ENCODE measurements around the gene UPK3A. TPM values are rescaled to one million over a fixed set of nuclear protein-coding genes. Genes with fewer than 3 reads are reported as not detected.

Gene UPK3A
- total and polyA plus RNA-seq, 2 of the 13 experiments (the other 11 are each of a cell fraction or from before 2014, with no cell fraction given), result 10.5 to 13.8 TPM

DNA sequence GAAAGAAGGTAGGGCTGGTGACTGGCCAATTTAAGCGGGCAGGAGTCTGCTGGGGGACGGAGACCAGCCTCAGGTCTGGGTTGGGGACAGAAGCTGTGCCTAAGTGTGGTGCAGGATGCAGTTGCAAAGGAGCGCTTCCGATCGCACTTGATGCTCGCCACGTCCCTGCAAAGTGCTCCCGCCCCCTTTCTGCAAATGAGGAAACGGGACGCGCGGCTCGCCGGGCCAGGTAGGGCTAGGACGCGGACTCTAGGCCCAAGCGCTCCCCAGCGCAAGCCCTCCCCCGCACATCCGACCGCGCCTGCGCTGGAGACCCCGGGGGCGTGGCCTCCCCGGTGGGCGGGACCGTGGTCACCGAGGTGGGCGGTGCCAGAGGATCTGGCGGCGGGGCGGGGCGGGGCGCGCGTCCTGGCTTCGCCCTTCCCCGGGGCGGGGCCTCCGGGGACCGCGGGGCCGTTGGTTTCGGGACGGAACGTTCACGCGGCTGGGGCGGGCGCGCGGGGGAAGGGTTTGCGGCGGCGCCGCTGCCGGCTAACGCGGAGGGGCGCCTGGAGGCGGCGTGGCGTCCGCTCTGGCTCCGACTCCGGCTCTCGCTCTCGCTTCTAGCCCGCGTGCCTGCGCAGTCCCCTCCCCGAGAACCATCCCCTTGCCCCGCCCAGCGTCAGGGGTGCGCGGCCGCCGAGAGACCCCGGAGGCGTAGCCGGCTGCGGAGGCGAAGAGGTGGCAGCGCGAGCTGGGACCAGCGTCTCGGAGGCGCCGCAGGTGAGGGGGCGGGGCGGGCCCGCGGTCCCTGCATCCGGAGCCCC lies 24.9 kb downstream of the UPK3A start, which contains the start of gene FAM118A:
Gene FAM118A, plus strand, starts transcription at position 513 of the 806 bp plus-strand sequence. CDS start 12,446 bp downstream, outside the sequence.
- DNase-seq (ENCODE audit: low spot score), result peak; percentile 87
- H3K9ac ChIP-seq (ENCODE audit: insufficient read depth, low read depth, low read length), result peak within 1 kb of the TSS; percentile 81
- H4K20me1 ChIP-seq (ENCODE audit: insufficient read depth, low read length), result peaks cover 15% of the 10 kb centered on the region; the same call in 1 of the 2 replicates
- intact Hi-C loops (cut with micrococcal nuclease; ENCODE audit: unreplicated experiment), result loop anchor here (2.0 kb wide), 2 partner anchors 31 to 41 kb away; no protein-coding TSS in a partner anchor
- peak within 1 kb of the TSS; percentile 88 to 94 (median 92) for H3K4me3 ChIP-seq (replicated peaks in 1 of 3; ENCODE audit: insufficient read depth in 1 of 3, low read depth in 2 of 3, low read length in 3 of 3)
- ATAC-seq, result peak; percentile 87
- no peaks in the 10 kb centered on the region for H3K27me3 ChIP-seq (ENCODE audit: control insufficient read depth in 1 of 2, insufficient read depth in 2 of 2, low read length in 2 of 2)
- BruUV-seq (replicated peaks), result no TSS peak
- no peak within 1 kb of the TSS for H2AFZ ChIP-seq (ENCODE audit: low read length)
- no peaks in the 10 kb centered on the region for H3K9me3 ChIP-seq (ENCODE audit: low read length)
- peak within 1 kb of the TSS; percentile 76 for H3K27ac ChIP-seq (ENCODE audit: extremely low read length, insufficient read depth, low read length)
- peaks cover 0 to 10% of the 10 kb centered on the region in 2 experiments; a peak in 1 of 5 replicates for H3K36me3 ChIP-seq (replicated peaks in 1 of 2; ENCODE audit: control insufficient read depth in 1 of 2, insufficient read depth in 2 of 2, low read length in 2 of 2)
- FAIRE-seq, result peak; percentile 64
- peaks cover 45% of the 10 kb centered on the region for H3K79me2 ChIP-seq (ENCODE audit: insufficient read depth, low read length)
- ChIA-PET CTCF (ENCODE audit: low intra/inter-chr PET ratio, low total read pairs) (no interaction called here), POLR2A (interaction anchor here (0.6 to 6.7 kb wide), 3 partner anchors 36 to 814 kb away, joined by 3 to 56 read pairs (median 4); partner anchors contain the start of gene NUP50)
- 12% methylated on average over 12 of the region's 95 CpGs for WGBS (ENCODE audit: low lambda C conversion rate)
- H3K4me1 ChIP-seq (ENCODE audit: insufficient read depth, low read length), result peaks cover 71% of the 10 kb centered on the region
- in situ Hi-C loops (cut with HindIII; ENCODE audit: extremely low pct_ligation_motif_present, low pct_unique_long_range_greater_than_20kb), result loop anchor here (5.0 kb wide), 1 partner anchor 37 kb away; no protein-coding TSS in a partner anchor
- peak within 1 kb of the TSS; percentile 89 for H3K4me2 ChIP-seq (ENCODE audit: low read depth, low read length)
- TF ChIP-seq CEBPB (IDR thresholded peaks at IDR 0.05; ENCODE audit: borderline replicate concordance, low read depth, low read length) (no peak), ZNF543 (CRISPR knock-in tag; IDR thresholded peaks at IDR 0.05) (peak; percentile 26; the same call in 1 of the 2 replicates), ZNF614 (CRISPR knock-in tag; IDR thresholded peaks at IDR 0.05; ENCODE audit: borderline replicate concordance) (0 out of 2 replicates have a peak, but pooled peaks have one; percentile 44), CBX1 (IDR thresholded peaks at IDR 0.05; ENCODE audit: low read depth) (peak; percentile 58), ZNF460 (CRISPR knock-in tag; IDR thresholded peaks at IDR 0.05; ENCODE audit: borderline replicate concordance) (no peak), ZNF777 (CRISPR knock-in tag; IDR thresholded peaks at IDR 0.05) (peak; percentile 45; the same call in 1 of the 2 replicates), AGO1 (IDR thresholded peaks at IDR 0.05; ENCODE audit: low read depth, low read length, poor library complexity, severe bottlenecking) (peak; percentile 12), RXRA (CRISPR knock-in tag; IDR thresholded peaks at IDR 0.05) (peak; percentile 28; the same call in 1 of the 2 replicates), KAT7 (CRISPR knock-in tag; IDR thresholded peaks at IDR 0.05; ENCODE audit: borderline replicate concordance) (peak; percentile 67; the same call in 1 of the 2 replicates), ERF (CRISPR knock-in tag; IDR thresholded peaks at IDR 0.05) (0 out of 2 replicates have a peak, but pooled peaks have one; percentile 72), MED13 (CRISPR knock-in tag; IDR thresholded peaks at IDR 0.05) (peak; percentile 73)
- TF ChIP-seq, protein P1, sequence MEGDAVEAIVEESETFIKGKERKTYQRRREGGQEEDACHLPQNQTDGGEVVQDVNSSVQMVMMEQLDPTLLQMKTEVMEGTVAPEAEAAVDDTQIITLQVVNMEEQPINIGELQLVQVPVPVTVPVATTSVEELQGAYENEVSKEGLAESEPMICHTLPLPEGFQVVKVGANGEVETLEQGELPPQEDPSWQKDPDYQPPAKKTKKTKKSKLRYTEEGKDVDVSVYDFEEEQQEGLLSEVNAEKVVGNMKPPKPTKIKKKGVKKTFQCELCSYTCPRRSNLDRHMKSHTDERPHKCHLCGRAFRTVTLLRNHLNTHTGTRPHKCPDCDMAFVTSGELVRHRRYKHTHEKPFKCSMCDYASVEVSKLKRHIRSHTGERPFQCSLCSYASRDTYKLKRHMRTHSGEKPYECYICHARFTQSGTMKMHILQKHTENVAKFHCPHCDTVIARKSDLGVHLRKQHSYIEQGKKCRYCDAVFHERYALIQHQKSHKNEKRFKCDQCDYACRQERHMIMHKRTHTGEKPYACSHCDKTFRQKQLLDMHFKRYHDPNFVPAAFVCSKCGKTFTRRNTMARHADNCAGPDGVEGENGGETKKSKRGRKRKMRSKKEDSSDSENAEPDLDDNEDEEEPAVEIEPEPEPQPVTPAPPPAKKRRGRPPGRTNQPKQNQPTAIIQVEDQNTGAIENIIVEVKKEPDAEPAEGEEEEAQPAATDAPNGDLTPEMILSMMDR (CRISPR knock-in tag; IDR thresholded peaks at IDR 0.05), result peak; percentile 44
- TF ChIP-seq, protein P2, sequence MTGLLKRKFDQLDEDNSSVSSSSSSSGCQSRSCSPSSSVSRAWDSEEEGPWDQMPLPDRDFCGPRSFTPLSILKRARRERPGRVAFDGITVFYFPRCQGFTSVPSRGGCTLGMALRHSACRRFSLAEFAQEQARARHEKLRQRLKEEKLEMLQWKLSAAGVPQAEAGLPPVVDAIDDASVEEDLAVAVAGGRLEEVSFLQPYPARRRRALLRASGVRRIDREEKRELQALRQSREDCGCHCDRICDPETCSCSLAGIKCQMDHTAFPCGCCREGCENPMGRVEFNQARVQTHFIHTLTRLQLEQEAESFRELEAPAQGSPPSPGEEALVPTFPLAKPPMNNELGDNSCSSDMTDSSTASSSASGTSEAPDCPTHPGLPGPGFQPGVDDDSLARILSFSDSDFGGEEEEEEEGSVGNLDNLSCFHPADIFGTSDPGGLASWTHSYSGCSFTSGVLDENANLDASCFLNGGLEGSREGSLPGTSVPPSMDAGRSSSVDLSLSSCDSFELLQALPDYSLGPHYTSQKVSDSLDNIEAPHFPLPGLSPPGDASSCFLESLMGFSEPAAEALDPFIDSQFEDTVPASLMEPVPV (CRISPR knock-in tag; IDR thresholded peaks at IDR 0.05), result peak; percentile 81; the same call in 1 of the 2 replicates
- TF ChIP-seq, protein P3, sequence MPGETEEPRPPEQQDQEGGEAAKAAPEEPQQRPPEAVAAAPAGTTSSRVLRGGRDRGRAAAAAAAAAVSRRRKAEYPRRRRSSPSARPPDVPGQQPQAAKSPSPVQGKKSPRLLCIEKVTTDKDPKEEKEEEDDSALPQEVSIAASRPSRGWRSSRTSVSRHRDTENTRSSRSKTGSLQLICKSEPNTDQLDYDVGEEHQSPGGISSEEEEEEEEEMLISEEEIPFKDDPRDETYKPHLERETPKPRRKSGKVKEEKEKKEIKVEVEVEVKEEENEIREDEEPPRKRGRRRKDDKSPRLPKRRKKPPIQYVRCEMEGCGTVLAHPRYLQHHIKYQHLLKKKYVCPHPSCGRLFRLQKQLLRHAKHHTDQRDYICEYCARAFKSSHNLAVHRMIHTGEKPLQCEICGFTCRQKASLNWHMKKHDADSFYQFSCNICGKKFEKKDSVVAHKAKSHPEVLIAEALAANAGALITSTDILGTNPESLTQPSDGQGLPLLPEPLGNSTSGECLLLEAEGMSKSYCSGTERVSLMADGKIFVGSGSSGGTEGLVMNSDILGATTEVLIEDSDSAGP (CRISPR knock-in tag; IDR thresholded peaks at IDR 0.05; ENCODE audit: borderline replicate concordance), result peak; percentile 79
- TF ChIP-seq, protein P4, sequence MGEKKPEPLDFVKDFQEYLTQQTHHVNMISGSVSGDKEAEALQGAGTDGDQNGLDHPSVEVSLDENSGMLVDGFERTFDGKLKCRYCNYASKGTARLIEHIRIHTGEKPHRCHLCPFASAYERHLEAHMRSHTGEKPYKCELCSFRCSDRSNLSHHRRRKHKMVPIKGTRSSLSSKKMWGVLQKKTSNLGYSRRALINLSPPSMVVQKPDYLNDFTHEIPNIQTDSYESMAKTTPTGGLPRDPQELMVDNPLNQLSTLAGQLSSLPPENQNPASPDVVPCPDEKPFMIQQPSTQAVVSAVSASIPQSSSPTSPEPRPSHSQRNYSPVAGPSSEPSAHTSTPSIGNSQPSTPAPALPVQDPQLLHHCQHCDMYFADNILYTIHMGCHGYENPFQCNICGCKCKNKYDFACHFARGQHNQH (CRISPR knock-in tag; IDR thresholded peaks at IDR 0.05), result peak; percentile 24; the same call in 1 of the 2 replicates
- TF ChIP-seq, protein P5, sequence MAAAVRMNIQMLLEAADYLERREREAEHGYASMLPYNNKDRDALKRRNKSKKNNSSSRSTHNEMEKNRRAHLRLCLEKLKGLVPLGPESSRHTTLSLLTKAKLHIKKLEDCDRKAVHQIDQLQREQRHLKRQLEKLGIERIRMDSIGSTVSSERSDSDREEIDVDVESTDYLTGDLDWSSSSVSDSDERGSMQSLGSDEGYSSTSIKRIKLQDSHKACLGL (CRISPR knock-in tag; IDR thresholded peaks at IDR 0.05), result peak; percentile 85
